ENCODE results near the gene PDE11A. TPM values are rescaled to one million over a fixed set of nuclear protein-coding genes. Genes with fewer than 3 reads are reported as not detected.

The PDE11A gene
- total RNA-seq, 1 experiment from 2014 or later = 0.61 TPM

GRCh38 chr2:177763531-177764265 is 308.9 kb downstream of the PDE11A start:
- ChIA-PET POLR2A (no interaction called here), CTCF (interaction anchor here (0.6 to 1.5 kb wide), 4 partner anchors 9 to 599 kb away, joined by 4 to 8 read pairs (median 6); no protein-coding TSS in a partner anchor), RAD21 (ENCODE audit: low non-redundant PET in 1 of 2, low total read pairs in 2 of 2, uncharacterized antibody in 2 of 2, unreplicated experiment in 2 of 2) (no interaction called here)
- Histone ChIP-seq H3K27me3 (ENCODE audit: insufficient read depth, low read length) (no peaks in the 10 kb centered on the region), H3K4me1 (ENCODE audit: control insufficient read depth in 1 of 2, insufficient read depth in 2 of 2, low read length in 2 of 2) (peaks cover 0 to 6% of the 10 kb centered on the region in 2 experiments; a peak in 2 of 4 replicates), H3K79me2 (ENCODE audit: insufficient read depth, low read length) (no peaks in the 10 kb centered on the region), H3K9ac (ENCODE audit: low read length) (no peak overlapping the region), H3K9me2 (ENCODE audit: insufficient read depth) (no peaks in the 10 kb centered on the region), H3K4me3 (replicated peaks in 1 of 2; ENCODE audit: low read depth in 1 of 2, low read length in 2 of 2) (no peak overlapping the region), H3K9me3 (ENCODE audit: control insufficient read depth in 1 of 2, insufficient read depth in 1 of 2, low read depth in 1 of 2, low read length in 2 of 2) (no peaks in the 10 kb centered on the region), H3K4me2 (ENCODE audit: low read length) (peak overlapping the region; percentile 44), H3K27ac (ENCODE audit: low read depth, low read length) (no peak overlapping the region), H4K20me1 (ENCODE audit: insufficient read depth) (no peaks in the 10 kb centered on the region), H3K36me3 (ENCODE audit: control insufficient read depth in 1 of 2, insufficient read depth in 2 of 2, low read length in 2 of 2) (no peaks in the 10 kb centered on the region), H2AFZ (ENCODE audit: low read depth, low read length, poor library complexity, severe bottlenecking) (peak overlapping the region; percentile 90)
- TF ChIP-seq ELF1 (IDR thresholded peaks at IDR 0.05; ENCODE audit: borderline replicate concordance, low read depth) (no peak), CTCF (IDR thresholded peaks at IDR 0.05 in 2 of 3, conservative IDR thresholded peaks at IDR 0.05 in 1 of 3; ENCODE audit: borderline replicate concordance in 1 of 3, insufficient read depth in 1 of 3, low read depth in 2 of 3, low read length in 2 of 3) (peak; percentile 63 to 86 (median 84); a peak in 5 of 6 replicates), JUND (IDR thresholded peaks at IDR 0.05) (no peak), YY1 (IDR thresholded peaks at IDR 0.05; ENCODE audit: extremely low read depth, insufficient replicate concordance, low read depth, low read length) (peak; percentile 30), ZFX (IDR thresholded peaks at IDR 0.05) (no peak), TCF7L2 (IDR thresholded peaks at IDR 0.05; ENCODE audit: borderline replicate concordance, extremely low read depth, insufficient read depth, insufficient read length) (no peak), EZH2phosphoT487 (IDR thresholded peaks at IDR 0.05; ENCODE audit: borderline replicate concordance) (no peak), CBX3 (IDR thresholded peaks at IDR 0.05; ENCODE audit: low read depth) (0 out of 2 replicates have a peak, but pooled peaks have one; percentile 62), RAD21 (IDR thresholded peaks at IDR 0.05; ENCODE audit: low read depth) (peak; percentile 48; the same call in 1 of the 2 replicates), SIN3A (IDR thresholded peaks at IDR 0.05; ENCODE audit: low read depth) (no peak)
- TF ChIP-seq, protein P1, sequence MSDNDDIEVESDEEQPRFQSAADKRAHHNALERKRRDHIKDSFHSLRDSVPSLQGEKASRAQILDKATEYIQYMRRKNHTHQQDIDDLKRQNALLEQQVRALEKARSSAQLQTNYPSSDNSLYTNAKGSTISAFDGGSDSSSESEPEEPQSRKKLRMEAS (IDR thresholded peaks at IDR 0.05) = peak; percentile 80
- TF ChIP-seq, protein P2, sequence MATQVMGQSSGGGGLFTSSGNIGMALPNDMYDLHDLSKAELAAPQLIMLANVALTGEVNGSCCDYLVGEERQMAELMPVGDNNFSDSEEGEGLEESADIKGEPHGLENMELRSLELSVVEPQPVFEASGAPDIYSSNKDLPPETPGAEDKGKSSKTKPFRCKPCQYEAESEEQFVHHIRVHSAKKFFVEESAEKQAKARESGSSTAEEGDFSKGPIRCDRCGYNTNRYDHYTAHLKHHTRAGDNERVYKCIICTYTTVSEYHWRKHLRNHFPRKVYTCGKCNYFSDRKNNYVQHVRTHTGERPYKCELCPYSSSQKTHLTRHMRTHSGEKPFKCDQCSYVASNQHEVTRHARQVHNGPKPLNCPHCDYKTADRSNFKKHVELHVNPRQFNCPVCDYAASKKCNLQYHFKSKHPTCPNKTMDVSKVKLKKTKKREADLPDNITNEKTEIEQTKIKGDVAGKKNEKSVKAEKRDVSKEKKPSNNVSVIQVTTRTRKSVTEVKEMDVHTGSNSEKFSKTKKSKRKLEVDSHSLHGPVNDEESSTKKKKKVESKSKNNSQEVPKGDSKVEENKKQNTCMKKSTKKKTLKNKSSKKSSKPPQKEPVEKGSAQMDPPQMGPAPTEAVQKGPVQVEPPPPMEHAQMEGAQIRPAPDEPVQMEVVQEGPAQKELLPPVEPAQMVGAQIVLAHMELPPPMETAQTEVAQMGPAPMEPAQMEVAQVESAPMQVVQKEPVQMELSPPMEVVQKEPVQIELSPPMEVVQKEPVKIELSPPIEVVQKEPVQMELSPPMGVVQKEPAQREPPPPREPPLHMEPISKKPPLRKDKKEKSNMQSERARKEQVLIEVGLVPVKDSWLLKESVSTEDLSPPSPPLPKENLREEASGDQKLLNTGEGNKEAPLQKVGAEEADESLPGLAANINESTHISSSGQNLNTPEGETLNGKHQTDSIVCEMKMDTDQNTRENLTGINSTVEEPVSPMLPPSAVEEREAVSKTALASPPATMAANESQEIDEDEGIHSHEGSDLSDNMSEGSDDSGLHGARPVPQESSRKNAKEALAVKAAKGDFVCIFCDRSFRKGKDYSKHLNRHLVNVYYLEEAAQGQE (IDR thresholded peaks at IDR 0.05; ENCODE audit: low read depth) = no peak
- no TSS peak for BruUV-seq (replicated peaks)
- peak; percentile 72 for DNase-seq (ENCODE audit: low read depth, low spot score)
- peak; percentile 98 for ATAC-seq
- intact Hi-C loops (cut with micrococcal nuclease) = no loop called here
